ENCODE results near the gene KRT37. TPM values are rescaled to one million over a fixed set of nuclear protein-coding genes. Genes with fewer than 3 reads are reported as not detected.
"Not testable (repeated sequence)": the region's sequence is repeated elsewhere in the genome, so short reads cannot be mapped to it uniquely, and the experiment has no call there.

The KRT37 gene
- total RNA-seq, 5 donors from 2014 or later (not counting 1 experiment from before 2014, with no cell fraction given): not detected

- Histone ChIP-seq H3K4me1 (ENCODE audit: control insufficient read depth in 1 of 2, extremely low read depth in 1 of 2, insufficient read depth in 2 of 2, low read length in 2 of 2) (no peaks in the 10 kb centered on the region), H3K4me3 (ENCODE audit: control insufficient read depth in 1 of 2, extremely low read depth in 1 of 2, low read length in 1 of 2) (no peak within 1 kb of the TSS), H3K27me3 (replicated peaks in 1 of 2; ENCODE audit: control insufficient read depth in 2 of 2, extremely low read depth in 1 of 2, insufficient read depth in 2 of 2, low read length in 1 of 2) (peaks cover 0 to 4% of the 10 kb centered on the region in 2 experiments), H3K36me3 (ENCODE audit: control insufficient read depth in 2 of 2, extremely low read depth in 1 of 2, insufficient read depth in 1 of 2, low read length in 1 of 2) (no peaks in the 10 kb centered on the region), H3K27ac (ENCODE audit: low read length) (no peak within 1 kb of the TSS), H3K9me3 (no peaks in the 10 kb centered on the region)
- ATAC-seq (replicated peaks in 1 of 4): no peak
- no peak within 1 kb of the TSS for H3K27ac Mint-ChIP-seq
- CTCF ChIA-PET: no interaction called here
- WGBS (ENCODE audit: insufficient coverage): 92% methylated on average over 10 of the region's 16 CpGs
- H3K4me1 Mint-ChIP-seq: peaks cover under 1 to 12% (median 3%) of the 10 kb centered on the region in 3 donors
- H3K4me3 Mint-ChIP-seq: no peak within 1 kb of the TSS
- no peak for DNase-seq
- peaks cover 3 to 4% of the 10 kb centered on the region in 2 donors for H3K27me3 Mint-ChIP-seq
- no peaks in the 10 kb centered on the region for H3K9me3 Mint-ChIP-seq
- no peaks in the 10 kb centered on the region for H3K36me3 Mint-ChIP-seq
- POLR2A ChIA-PET: no interaction called here
Measured at GRCh38 chr17:41396996-41397660, 27.3 kb downstream of the KRT37 start, which contains the start of gene KRT31. Gene KRT31 (minus strand): TSS chr17:41397608. CDS start chr17:41397539, 69 bp downstream.

- Mint-ChIP-seq H3K9me3 (no peaks in the 10 kb centered on the region), H3K36me3 (no peaks in the 10 kb centered on the region), H3K27ac (no peak overlapping the region), H3K4me1 (peaks cover 0 to 10% (median 1%) of the 10 kb centered on the region in 3 donors), H3K4me3 (no peak overlapping the region), H3K27me3 (peaks cover 5 to 6% of the 10 kb centered on the region in 2 donors)
- no peaks in the 10 kb centered on the region for H3K4me1 ChIP-seq (ENCODE audit: control insufficient read depth in 1 of 2, extremely low read depth in 1 of 2, insufficient read depth in 2 of 2, low read length in 2 of 2)
- DNase-seq: no peak
- H3K36me3 ChIP-seq (ENCODE audit: control insufficient read depth in 2 of 2, extremely low read depth in 1 of 2, insufficient read depth in 1 of 2, low read length in 1 of 2): no peaks in the 10 kb centered on the region
- 83% methylated on average over 3 of the region's 7 CpGs for WGBS (ENCODE audit: insufficient coverage)
- H3K4me3 ChIP-seq (ENCODE audit: control insufficient read depth in 1 of 2, extremely low read depth in 1 of 2, low read length in 1 of 2): no peak overlapping the region
- ATAC-seq (replicated peaks in 1 of 4): no peak
- H3K27me3 ChIP-seq (replicated peaks in 1 of 2; ENCODE audit: control insufficient read depth in 2 of 2, extremely low read depth in 1 of 2, insufficient read depth in 2 of 2, low read length in 1 of 2): peaks cover 0 to 4% of the 10 kb centered on the region in 2 experiments
- no peaks in the 10 kb centered on the region for H3K9me3 ChIP-seq
- no peak overlapping the region for H3K27ac ChIP-seq (ENCODE audit: low read length)
- ChIA-PET CTCF (interaction anchor here in 1 of 2 donors (0.5 kb wide), 1 partner anchor 297 kb away, joined by 4 read pairs; no protein-coding TSS in a partner anchor), POLR2A (interaction anchor here in 1 of 2 donors (0.6 kb wide), 1 partner anchor 357 kb away, joined by 6 read pairs; no protein-coding TSS in a partner anchor)
Measured at GRCh38 chr17:41396340-41396739, 28.0 kb downstream of the KRT37 start.

- no peak overlapping the region for H3K27ac Mint-ChIP-seq
- H3K27ac ChIP-seq (ENCODE audit: low read length): no peak overlapping the region
- no peaks in the 10 kb centered on the region for H3K36me3 ChIP-seq (ENCODE audit: control insufficient read depth in 2 of 2, extremely low read depth in 1 of 2, insufficient read depth in 1 of 2, low read length in 1 of 2)
- H3K36me3 Mint-ChIP-seq: no peaks in the 10 kb centered on the region
- H3K4me1 Mint-ChIP-seq: peaks cover 0 to 10% (median 1%) of the 10 kb centered on the region in 3 donors
- no peaks in the 10 kb centered on the region for H3K9me3 Mint-ChIP-seq
- ATAC-seq (replicated peaks in 1 of 4): no peak
- peaks cover 5 to 8% of the 10 kb centered on the region in 2 donors for H3K27me3 Mint-ChIP-seq
- H3K4me1 ChIP-seq (ENCODE audit: control insufficient read depth in 1 of 2, extremely low read depth in 1 of 2, insufficient read depth in 2 of 2, low read length in 2 of 2): no peaks in the 10 kb centered on the region
- no peaks in the 10 kb centered on the region for H3K9me3 ChIP-seq
- H3K27me3 ChIP-seq (replicated peaks in 1 of 2; ENCODE audit: control insufficient read depth in 2 of 2, extremely low read depth in 1 of 2, insufficient read depth in 2 of 2, low read length in 1 of 2): peaks cover 0 to 4% of the 10 kb centered on the region in 2 experiments
- H3K4me3 ChIP-seq (ENCODE audit: control insufficient read depth in 1 of 2, extremely low read depth in 1 of 2, low read length in 1 of 2): no peak overlapping the region
- ChIA-PET CTCF (no interaction called here), POLR2A (interaction anchor here in 1 of 2 donors (0.6 kb wide), 1 partner anchor 358 kb away, joined by 6 read pairs; no protein-coding TSS in a partner anchor)
- DNase-seq: no peak
- WGBS (ENCODE audit: insufficient coverage): no CpG with 5 or more reads among the region's 1 CpG
- no peak overlapping the region for H3K4me3 Mint-ChIP-seq
Measured at GRCh38 chr17:41395611-41396010, 28.8 kb downstream of the KRT37 start.

- H3K9me3 Mint-ChIP-seq; H3K27me3 ChIP-seq (replicated peaks in 1 of 2; ENCODE audit: control insufficient read depth in 2 of 2, extremely low read depth in 1 of 2, insufficient read depth in 2 of 2, low read length in 1 of 2); ATAC-seq (replicated peaks in 1 of 4); H3K4me1 Mint-ChIP-seq; H3K9me3 ChIP-seq; DNase-seq; H3K27ac ChIP-seq (ENCODE audit: low read length); H3K4me3 Mint-ChIP-seq; H3K4me1 ChIP-seq (ENCODE audit: control insufficient read depth in 1 of 2, extremely low read depth in 1 of 2, insufficient read depth in 2 of 2, low read length in 2 of 2); H3K4me3 ChIP-seq (ENCODE audit: control insufficient read depth in 1 of 2, extremely low read depth in 1 of 2, low read length in 1 of 2); H3K27ac Mint-ChIP-seq; POLR2A ChIA-PET; H3K36me3 Mint-ChIP-seq; H3K36me3 ChIP-seq (ENCODE audit: control insufficient read depth in 2 of 2, extremely low read depth in 1 of 2, insufficient read depth in 1 of 2, low read length in 1 of 2); CTCF ChIA-PET: not testable (repeated sequence)
- WGBS (ENCODE audit: insufficient coverage): 92% methylated on average over 2 of the region's 12 CpGs
- H3K27me3 Mint-ChIP-seq: peaks cover 5 to 11% of the 10 kb centered on the region in 2 donors
Measured at GRCh38 chr17:41395044-41395443, 29.3 kb downstream of the KRT37 start.

GRCh38 chr17:41394254-41394996 lies 30.0 kb downstream of the KRT37 start:
- 96% methylated on average over 10 of the region's 10 CpGs for WGBS (ENCODE audit: insufficient coverage)
- no peak overlapping the region for H3K4me3 ChIP-seq (ENCODE audit: control insufficient read depth in 1 of 2, extremely low read depth in 1 of 2, low read length in 1 of 2)
- CTCF ChIA-PET: no interaction called here
- POLR2A ChIA-PET: no interaction called here
- Mint-ChIP-seq H3K27me3 (peaks cover 5 to 11% of the 10 kb centered on the region in 2 donors), H3K4me3 (no peak overlapping the region), H3K4me1 (peaks cover 0 to 6% (median 1%) of the 10 kb centered on the region in 3 donors), H3K9me3 (no peaks in the 10 kb centered on the region), H3K27ac (no peak overlapping the region), H3K36me3 (no peaks in the 10 kb centered on the region)
- no peaks in the 10 kb centered on the region for H3K4me1 ChIP-seq (ENCODE audit: control insufficient read depth in 1 of 2, extremely low read depth in 1 of 2, insufficient read depth in 2 of 2, low read length in 2 of 2)
- DNase-seq (no peak), ATAC-seq (replicated peaks in 1 of 4) (no peak)
- no peaks in the 10 kb centered on the region for H3K36me3 ChIP-seq (ENCODE audit: control insufficient read depth in 2 of 2, extremely low read depth in 1 of 2, insufficient read depth in 1 of 2, low read length in 1 of 2)
- peaks cover 0 to 2% of the 10 kb centered on the region in 2 experiments for H3K27me3 ChIP-seq (replicated peaks in 1 of 2; ENCODE audit: control insufficient read depth in 2 of 2, extremely low read depth in 1 of 2, insufficient read depth in 2 of 2, low read length in 1 of 2)
- H3K27ac ChIP-seq (ENCODE audit: low read length): no peak overlapping the region
- H3K9me3 ChIP-seq: no peaks in the 10 kb centered on the region

- Histone ChIP-seq H3K4me1 (ENCODE audit: control insufficient read depth in 1 of 2, extremely low read depth in 1 of 2, insufficient read depth in 2 of 2, low read length in 2 of 2) (no peaks in the 10 kb centered on the region), H3K27ac (ENCODE audit: low read length) (no peak overlapping the region), H3K4me3 (ENCODE audit: control insufficient read depth in 1 of 2, extremely low read depth in 1 of 2, low read length in 1 of 2) (no peak overlapping the region), H3K27me3 (replicated peaks in 1 of 2; ENCODE audit: control insufficient read depth in 2 of 2, extremely low read depth in 1 of 2, insufficient read depth in 2 of 2, low read length in 1 of 2) (no peaks in the 10 kb centered on the region), H3K9me3 (no peaks in the 10 kb centered on the region), H3K36me3 (ENCODE audit: control insufficient read depth in 2 of 2, extremely low read depth in 1 of 2, insufficient read depth in 1 of 2, low read length in 1 of 2) (no peaks in the 10 kb centered on the region)
- H3K4me1 Mint-ChIP-seq: peaks cover 0 to 3% (median 1%) of the 10 kb centered on the region in 3 donors
- no peak overlapping the region for H3K4me3 Mint-ChIP-seq
- POLR2A ChIA-PET: no interaction called here
- peaks cover 5 to 11% of the 10 kb centered on the region in 2 donors for H3K27me3 Mint-ChIP-seq
- DNase-seq (no peak), ATAC-seq (replicated peaks in 1 of 4) (no peak)
- no peak overlapping the region for H3K27ac Mint-ChIP-seq
- no peaks in the 10 kb centered on the region for H3K9me3 Mint-ChIP-seq
- WGBS (ENCODE audit: insufficient coverage): 82% methylated on average over 5 of the region's 10 CpGs
- no peaks in the 10 kb centered on the region for H3K36me3 Mint-ChIP-seq
- CTCF ChIA-PET: no interaction called here
Measured at GRCh38 chr17:41393826-41394225, 30.6 kb downstream of the KRT37 start.
